Mesodermal cell (in vitro differentiated cells): ENCODE data around the gene FMO4. TPM values are rescaled to one million over a fixed set of nuclear protein-coding genes. Genes with fewer than 3 reads are reported as not detected.

Experiments
- H3K27ac ChIP-seq: 2 replicates; pipeline ENCODE4 v1.7.0; 2013; ENCODE audit warnings: mild to moderate bottlenecking, low read depth, low read length, moderate library complexity; ENCODE audit not compliant: severe bottlenecking
- H3K36me3 ChIP-seq: 2 replicates; pipeline ENCODE4 v1.7.1; 2013; ENCODE audit warnings: mild to moderate bottlenecking, low read length, moderate library complexity; ENCODE audit not compliant: control insufficient read depth, insufficient read depth
- H3K4me1 ChIP-seq: one replicate; pipeline ENCODE4 v1.7.1; 2013; ENCODE audit warnings: mild to moderate bottlenecking, low read length; ENCODE audit not compliant: insufficient read depth, control insufficient read depth, poor library complexity, severe bottlenecking
- H3K4me3 ChIP-seq: 2 replicates; pipeline ENCODE4 v1.7.0; 2013; ENCODE audit warnings: low read length, control low read depth, mild to moderate bottlenecking; ENCODE audit not compliant: insufficient read depth, poor library complexity, severe bottlenecking; ENCODE audit errors: extremely low read depth
- H3K9me3 ChIP-seq: 2 replicates; pipeline ENCODE4 v1.7.1; 2013; ENCODE audit warnings: mild to moderate bottlenecking, low read length, moderate library complexity; ENCODE audit not compliant: control insufficient read depth
- WGBS, 2 experiments: methylation state at CpG; one replicate each; pipeline ENCODE4 v1.1.5; 2013; ENCODE audit warnings: missing lambda C conversion rate in 2 of 2; ENCODE audit not compliant: insufficient coverage in 2 of 2; 5-methylcytosine and 5-hydroxymethylcytosine counted together
- polyA plus RNA-seq, 2 experiments: library from polyadenylated mRNA; stranded (reverse); fragments of 50-300 nt; gene quantifications; one replicate each; pipeline ENCODE4 v1.2.3, GENCODE V29; 2013

FMO4 gene
- polyA plus RNA-seq (2013, experiment 1 of 2) = 2.4 TPM
- polyA plus RNA-seq (2013, experiment 2 of 2) = 3.5 TPM

- Histone ChIP-seq H3K9me3 (peaks cover 2% of the 10 kb centered on the region), H3K4me1 (no peaks in the 10 kb centered on the region), H3K4me3 (peak within 1 kb of the TSS; percentile 22), H3K36me3 (no peaks in the 10 kb centered on the region), H3K27ac (peak within 1 kb of the TSS; percentile 33)
- 0% methylated on average over 2 to 4 of the region's 10 CpGs for WGBS, 2 experiments
These were observed at the start of gene FMO4 for GRCh38 chr1:171313835-171314320. TSS of gene FMO4 (plus strand) at chr1:171314183. CDS start at chr1:171319826, 5,643 bp downstream.

GRCh38 chr1:171265686-171266085 lies 48.3 kb upstream of the FMO4 start:
- no CpG with 5 or more reads among the region's 2 CpGs for WGBS, 2 experiments
- Histone ChIP-seq H3K27ac (no peak overlapping the region), H3K36me3 (no peaks in the 10 kb centered on the region), H3K9me3 (no peaks in the 10 kb centered on the region), H3K4me3 (no peak overlapping the region), H3K4me1 (no peaks in the 10 kb centered on the region)

- Histone ChIP-seq H3K27ac (no peak overlapping the region), H3K4me1 (no peaks in the 10 kb centered on the region), H3K36me3 (no peaks in the 10 kb centered on the region), H3K9me3 (no peaks in the 10 kb centered on the region), H3K4me3 (no peak overlapping the region)
- WGBS, 2 experiments = 82 to 100% methylated on average over 1 to 2 of the region's 4 CpGs
These were observed 47.1 kb upstream of the FMO4 start for GRCh38 chr1:171266930-171267329.

- no peak overlapping the region for H3K4me3 ChIP-seq
- H3K4me1 ChIP-seq = no peaks in the 10 kb centered on the region
- H3K36me3 ChIP-seq = no peaks in the 10 kb centered on the region
- 86 to 100% methylated on average over 1 of the region's 1 CpG for WGBS, 2 experiments
- H3K27ac ChIP-seq = no peak overlapping the region
- no peaks in the 10 kb centered on the region for H3K9me3 ChIP-seq
These were observed 46.6 kb upstream of the FMO4 start for GRCh38 chr1:171267391-171267790.

GRCh38 chr1:171270806-171271205 lies 43.2 kb upstream of the FMO4 start:
- Histone ChIP-seq H3K4me3 (no peak overlapping the region), H3K4me1 (no peaks in the 10 kb centered on the region)
- WGBS, 2 experiments = 100% methylated on average over 1 of the region's 2 CpGs; no CpG with 5 or more reads in 1 of the 2 experiments

GRCh38 chr1:171277534-171277933 lies 36.4 kb upstream of the FMO4 start:
- Histone ChIP-seq H3K4me1 (no peaks in the 10 kb centered on the region), H3K36me3 (no peaks in the 10 kb centered on the region), H3K27ac (no peak overlapping the region), H3K9me3 (no peaks in the 10 kb centered on the region), H3K4me3 (no peak overlapping the region)
- WGBS, 2 experiments = 92 to 100% methylated on average over 1 to 2 of the region's 2 CpGs

More at GRCh38 chr1:171270806-171271205, 43.2 kb upstream of the FMO4 start:
- no peaks in the 10 kb centered on the region for H3K9me3 ChIP-seq
- no peak overlapping the region for H3K27ac ChIP-seq
- H3K36me3 ChIP-seq = no peaks in the 10 kb centered on the region

GRCh38 chr1:171279234-171279633 lies 34.7 kb upstream of the FMO4 start:
- H3K27ac ChIP-seq = no peak overlapping the region
- no peaks in the 10 kb centered on the region for H3K9me3 ChIP-seq
- H3K36me3 ChIP-seq = no peaks in the 10 kb centered on the region
- WGBS, 2 experiments = 90 to 100% methylated on average over 1 of the region's 2 CpGs
- no peak overlapping the region for H3K4me3 ChIP-seq
- no peaks in the 10 kb centered on the region for H3K4me1 ChIP-seq

- WGBS, 2 experiments = 70 to 89% methylated on average over 1 to 2 of the region's 3 CpGs
- Histone ChIP-seq H3K27ac (no peak overlapping the region), H3K9me3 (no peaks in the 10 kb centered on the region), H3K4me1 (no peaks in the 10 kb centered on the region), H3K4me3 (no peak overlapping the region), H3K36me3 (no peaks in the 10 kb centered on the region)
These were observed 34.3 kb upstream of the FMO4 start for GRCh38 chr1:171279678-171280077.

GRCh38 chr1:171280599-171280998 lies 33.4 kb upstream of the FMO4 start:
- Histone ChIP-seq H3K27ac (no peak overlapping the region), H3K36me3 (no peaks in the 10 kb centered on the region), H3K9me3 (no peaks in the 10 kb centered on the region), H3K4me3 (no peak overlapping the region), H3K4me1 (no peaks in the 10 kb centered on the region)
- WGBS, 2 experiments = 93 to 94% methylated on average over 5 to 7 of the region's 7 CpGs

- Histone ChIP-seq H3K27ac (no peak overlapping the region), H3K4me1 (no peaks in the 10 kb centered on the region), H3K9me3 (no peaks in the 10 kb centered on the region), H3K4me3 (no peak overlapping the region), H3K36me3 (no peaks in the 10 kb centered on the region)
- WGBS, 2 experiments = 71 to 86% methylated on average over 2 to 3 of the region's 4 CpGs
These were observed 27.8 kb upstream of the FMO4 start for GRCh38 chr1:171286032-171286705.

- no peaks in the 10 kb centered on the region for H3K9me3 ChIP-seq
- WGBS, 2 experiments = 90 to 94% methylated on average over 2 of the region's 2 CpGs
- H3K27ac ChIP-seq = no peak overlapping the region
- H3K36me3 ChIP-seq = no peaks in the 10 kb centered on the region
- no peaks in the 10 kb centered on the region for H3K4me1 ChIP-seq
- H3K4me3 ChIP-seq = no peak overlapping the region
These were observed 23.4 kb upstream of the FMO4 start for GRCh38 chr1:171290621-171291020.
